Osteoblast (primary cell): ENCODE results near the gene ANO6. TPM values are rescaled to one million over a fixed set of nuclear protein-coding genes. Genes with fewer than 3 reads are reported as not detected.
A peak's percentile ranks its signal among the peaks of the same experiment; 100 is the strongest.

Experiments
- DNase-seq: peaks from one replicate; pipeline ENCODE4 v3.0.0; 2011; ENCODE audit warnings: low spot score, mixed read lengths; ENCODE audit not compliant: insufficient read length; ENCODE audit errors: missing footprints
- H2AFZ ChIP-seq: 2 replicates; pipeline ENCODE4 v1.6.0; 2011; ENCODE audit warnings: mild to moderate bottlenecking, low read length
- H3K27ac ChIP-seq: 2 replicates; pipeline ENCODE4 v1.5.1; 2011; ENCODE audit warnings: mild to moderate bottlenecking, low read depth, low read length, moderate library complexity
- H3K27me3 ChIP-seq: 2 replicates; pipeline ENCODE4 v1.6.0; 2012; ENCODE audit warnings: mild to moderate bottlenecking, control low read depth, inconsistent platforms, low read length, moderate library complexity; ENCODE audit not compliant: insufficient read depth
- H3K36me3 ChIP-seq: 2 replicates; pipeline ENCODE4 v1.5.1; 2011; ENCODE audit warnings: mild to moderate bottlenecking, low read length, control low read depth, moderate library complexity; ENCODE audit not compliant: insufficient read depth
- H3K4me1 ChIP-seq: 2 replicates; pipeline ENCODE4 v1.5.1; 2011; ENCODE audit warnings: mild to moderate bottlenecking, low read length, control low read depth, moderate library complexity; ENCODE audit not compliant: insufficient read depth
- H3K4me2 ChIP-seq: 2 replicates; pipeline ENCODE4 v1.6.0; 2011; ENCODE audit warnings: mild to moderate bottlenecking, low read length; ENCODE audit not compliant: insufficient read depth
- H3K4me3 ChIP-seq: fragments of 200-600 bp; sonication (generic); 3 replicates; pipeline ENCODE4 v1.5.1; 2012; ENCODE audit warnings: mild to moderate bottlenecking, low read length, inconsistent platforms; ENCODE audit not compliant: insufficient read depth
- H3K79me2 ChIP-seq: 2 replicates; pipeline ENCODE4 v1.6.0; 2012; ENCODE audit warnings: mild to moderate bottlenecking, low read length, control low read depth, inconsistent platforms; ENCODE audit not compliant: insufficient read depth
- H3K9me3 ChIP-seq: 2 replicates; pipeline ENCODE4 v1.5.1; 2011; ENCODE audit warnings: low read depth, low read length, control low read depth
- H4K20me1 ChIP-seq: 2 replicates; pipeline ENCODE4 v1.6.0; 2012; ENCODE audit warnings: mild to moderate bottlenecking, low read length, control low read depth; ENCODE audit not compliant: insufficient read depth
- CTCF ChIP-seq: IDR thresholded peaks from 2 replicates; pipeline ENCODE4 v1.5.1; 2011; ENCODE audit warnings: mild to moderate bottlenecking, low read depth, low read length, moderate library complexity; ENCODE audit errors: extremely low read depth
- total RNA-seq: library from RNA; depleted of rRNA; stranded (reverse); fragments of >200 nt; gene quantifications from 2 replicates; pipeline ENCODE4 v1.2.3, GENCODE V29; 2012

The ANO6 gene
- total RNA-seq, 1 donor: 49.9 TPM

DNA sequence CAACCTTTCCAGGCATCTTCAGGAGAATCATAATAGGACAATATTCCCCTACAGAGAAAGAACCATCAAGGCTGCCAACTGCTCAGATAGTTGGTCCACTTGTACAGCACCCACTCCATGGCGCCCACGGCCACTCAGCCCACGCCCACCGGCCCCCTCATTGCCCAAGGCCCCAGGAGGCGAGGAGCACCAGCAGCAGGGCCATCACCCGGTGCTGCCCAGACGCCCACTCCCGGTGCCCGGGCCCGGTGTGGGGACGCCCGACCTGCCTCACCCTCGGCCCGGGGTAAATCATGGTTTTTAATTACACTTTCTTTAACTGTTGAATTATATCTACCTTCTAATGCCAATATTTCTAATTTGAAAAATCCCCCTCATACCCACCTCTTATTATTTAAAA is 41.3 kb upstream of the ANO6 start:
- no peak overlapping the region for H3K27ac ChIP-seq
- no peaks in the 10 kb centered on the region for H3K4me1 ChIP-seq
- H3K4me2 ChIP-seq: no peak overlapping the region
- H2AFZ ChIP-seq: no peak overlapping the region
- H4K20me1 ChIP-seq: no peaks in the 10 kb centered on the region
- no peaks in the 10 kb centered on the region for H3K79me2 ChIP-seq
- H3K4me3 ChIP-seq: no peak overlapping the region
- no peak for TF ChIP-seq CTCF
- no peak for DNase-seq
- H3K9me3 ChIP-seq: peaks cover 6% of the 10 kb centered on the region
- H3K27me3 ChIP-seq: no peaks in the 10 kb centered on the region
- H3K36me3 ChIP-seq: no peaks in the 10 kb centered on the region

- Histone ChIP-seq H4K20me1 (no peaks in the 10 kb centered on the region), H3K27ac (no peak overlapping the region), H2AFZ (no peak overlapping the region), H3K36me3 (no peaks in the 10 kb centered on the region), H3K4me2 (no peak overlapping the region), H3K79me2 (no peaks in the 10 kb centered on the region), H3K4me1 (no peaks in the 10 kb centered on the region), H3K4me3 (no peak overlapping the region), H3K27me3 (no peaks in the 10 kb centered on the region), H3K9me3 (peaks cover 6% of the 10 kb centered on the region)
- no peak for TF ChIP-seq CTCF
- DNase-seq: no peak
Observed at GRCh38 chr12:45178771-45179170, 37.1 kb upstream of the ANO6 start.

- Histone ChIP-seq H4K20me1 (no peaks in the 10 kb centered on the region), H3K4me3 (no peak overlapping the region), H3K27me3 (no peaks in the 10 kb centered on the region), H3K4me2 (no peak overlapping the region), H3K9me3 (peaks cover 4% of the 10 kb centered on the region), H2AFZ (no peak overlapping the region), H3K79me2 (no peaks in the 10 kb centered on the region), H3K27ac (no peak overlapping the region), H3K4me1 (no peaks in the 10 kb centered on the region), H3K36me3 (no peaks in the 10 kb centered on the region)
- TF ChIP-seq CTCF: no peak
- DNase-seq: no peak
Observed at GRCh38 chr12:45182511-45182910, 33.4 kb upstream of the ANO6 start.

GRCh38 chr12:45183246-45183645 is 32.6 kb upstream of the ANO6 start:
- H3K27ac ChIP-seq: no peak overlapping the region
- no peak overlapping the region for H3K4me3 ChIP-seq
- no peaks in the 10 kb centered on the region for H3K79me2 ChIP-seq
- no peaks in the 10 kb centered on the region for H3K4me1 ChIP-seq
- peak; percentile 59 for TF ChIP-seq CTCF
- no peaks in the 10 kb centered on the region for H3K36me3 ChIP-seq
- H3K27me3 ChIP-seq: no peaks in the 10 kb centered on the region
- no peaks in the 10 kb centered on the region for H4K20me1 ChIP-seq
- no peak overlapping the region for H3K4me2 ChIP-seq
- peaks cover 4% of the 10 kb centered on the region for H3K9me3 ChIP-seq
- DNase-seq: peak; percentile 83
- H2AFZ ChIP-seq: no peak overlapping the region
